HG02623 (cell line): ENCODE results near the gene ANKRD24.
"Not testable (repeated sequence)": the region's sequence is repeated elsewhere in the genome, so short reads cannot be mapped to it uniquely, and the experiment has no call there.

Experiments
- ATAC-seq: cut with Tn5 transposase; IDR thresholded peaks from one replicate; pipeline ENCODE4 v1.9.1; 2021; ENCODE audit warnings: moderate library complexity; ENCODE audit not compliant: unreplicated experiment

The ANKRD24 gene

GRCh38 chr19:4173479-4174212 is 8.8 kb upstream of the ANKRD24 start:
- no peak for ATAC-seq

- no peak for ATAC-seq
These were observed 8.1 kb upstream of the ANKRD24 start for GRCh38 chr19:4174213-4174894.

DNA sequence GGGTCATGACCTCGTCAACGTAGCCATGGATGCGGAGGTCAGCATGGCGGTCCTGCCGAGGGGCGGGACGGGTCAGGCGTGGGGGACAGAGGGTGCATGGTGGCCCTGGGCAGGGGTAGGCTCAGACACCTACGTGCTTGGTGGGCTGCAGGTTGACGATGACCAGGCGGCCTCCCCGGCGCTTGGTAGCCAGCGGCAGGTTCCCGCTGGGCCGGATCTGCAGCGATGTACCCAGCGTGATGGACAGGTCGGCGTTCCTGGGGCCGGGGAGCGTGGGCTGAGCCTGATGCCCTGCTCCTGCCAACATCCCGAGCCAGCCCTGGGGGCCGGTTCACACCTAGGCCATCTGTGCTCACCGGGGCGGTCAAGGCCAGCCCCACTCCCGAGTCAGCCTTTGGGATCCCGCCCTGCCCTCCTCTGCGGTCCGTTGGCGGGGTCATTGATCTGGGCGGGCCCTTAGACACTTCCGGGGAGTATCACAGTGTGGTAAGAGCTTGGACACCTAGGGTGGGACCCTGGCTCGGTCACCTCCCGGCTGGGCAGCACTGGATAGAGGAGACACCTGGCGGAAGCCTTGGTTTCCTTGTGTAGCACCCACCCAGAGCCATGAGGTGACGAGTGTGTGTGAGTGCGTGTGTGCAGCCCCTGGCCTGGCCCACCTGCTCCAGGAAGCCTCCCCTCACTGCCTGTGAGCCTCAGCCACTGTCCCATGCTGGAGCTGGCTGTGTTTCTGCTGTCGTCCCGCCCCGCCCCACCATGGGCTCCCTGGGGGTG is 7.4 kb upstream of the ANKRD24 start:
- no peak for ATAC-seq

DNA sequence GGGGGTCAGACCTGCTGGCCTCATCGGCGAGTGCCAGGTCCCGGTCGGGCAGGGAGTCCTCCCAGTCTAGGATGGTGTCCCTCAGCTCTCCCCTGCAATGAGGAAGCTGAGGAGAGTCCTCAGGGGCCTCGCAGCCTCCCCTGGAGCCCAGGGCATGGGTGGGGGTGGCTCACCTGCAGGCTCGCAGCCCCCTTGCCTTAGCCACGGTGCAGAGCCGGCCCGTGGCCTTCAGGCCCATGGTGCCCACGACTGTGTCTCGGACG is 6.9 kb upstream of the ANKRD24 start:
- ATAC-seq, result no peak

- no peak for ATAC-seq
These were observed 5.3 kb upstream of the ANKRD24 start for GRCh38 chr19:4177146-4177545.

GRCh38 chr19:4178990-4179389 is 3.5 kb upstream of the ANKRD24 start:
- no peak for ATAC-seq

- no peak for ATAC-seq
These were observed 1.4 kb upstream of the ANKRD24 start for GRCh38 chr19:4181053-4181508.

DNA sequence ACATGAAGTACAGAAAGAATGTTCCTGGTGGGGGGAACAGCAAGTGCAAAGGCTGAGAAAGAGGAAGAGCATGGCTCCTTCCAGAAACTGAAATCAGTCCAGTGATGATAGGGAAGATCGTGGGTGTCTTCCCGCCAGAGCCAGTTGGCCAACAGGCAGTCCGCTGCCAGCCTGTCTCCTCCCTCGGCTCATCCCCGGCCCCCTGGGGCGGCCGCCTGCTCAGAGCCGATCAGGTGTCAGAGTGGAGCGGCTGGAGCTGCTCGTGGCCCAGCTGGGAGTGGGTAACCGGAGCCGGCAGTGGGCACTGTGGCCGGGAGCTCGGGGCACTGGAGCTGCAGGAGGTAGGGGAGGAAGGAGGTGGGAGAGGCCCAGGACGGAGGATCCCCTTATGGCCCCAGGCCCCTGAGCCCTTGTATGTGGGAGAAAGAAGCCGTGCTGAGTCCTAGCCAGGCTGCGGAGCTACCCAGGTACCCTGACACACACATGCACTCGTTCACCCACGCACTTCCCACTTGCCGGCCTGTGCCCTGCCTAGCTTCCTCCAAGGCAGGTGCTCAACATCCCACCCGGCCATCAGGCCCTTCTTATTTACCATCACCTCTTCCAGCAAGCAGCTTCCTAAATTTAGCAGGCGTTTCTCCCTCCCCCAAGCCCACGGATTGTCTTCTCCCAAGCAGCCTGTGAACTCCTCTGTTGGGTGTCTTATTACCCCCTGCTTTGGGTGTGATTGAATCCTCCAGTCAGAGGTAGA is 1.7 kb downstream of the ANKRD24 start:
- no peak for ATAC-seq

DNA sequence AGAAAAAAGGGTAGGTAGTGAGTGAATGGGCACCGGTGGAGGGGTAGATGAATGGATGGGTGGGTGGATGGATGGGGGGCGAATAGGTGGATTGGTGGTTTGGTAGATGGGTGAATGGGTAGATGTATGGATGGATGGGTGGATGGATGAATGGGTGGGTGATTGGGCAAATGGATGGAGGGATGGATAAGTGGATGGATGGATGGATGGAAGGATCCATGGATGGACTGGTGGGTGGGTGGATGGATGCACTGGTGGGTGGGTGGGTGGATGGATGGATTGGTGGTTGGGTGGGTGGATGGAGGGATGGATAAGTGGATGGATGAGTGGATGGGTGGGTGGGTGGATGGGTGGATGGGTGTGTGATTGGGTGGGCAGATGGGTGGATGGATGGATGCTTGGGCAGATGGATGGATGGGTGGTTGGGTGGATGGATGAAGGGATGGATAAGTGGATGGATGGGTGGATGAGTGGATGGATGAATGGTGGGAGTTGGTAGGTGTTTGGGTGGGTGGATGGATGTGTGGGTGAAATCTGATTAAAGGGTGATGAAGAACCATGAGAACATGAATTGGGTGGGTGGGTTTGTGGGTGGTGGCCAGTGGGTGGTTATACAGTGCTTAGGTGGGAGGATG is 2.3 kb downstream of the ANKRD24 start:
- ATAC-seq, result no peak

GRCh38 chr19:4185413-4186086 is 3.1 kb downstream of the ANKRD24 start:
- ATAC-seq, result no peak

DNA sequence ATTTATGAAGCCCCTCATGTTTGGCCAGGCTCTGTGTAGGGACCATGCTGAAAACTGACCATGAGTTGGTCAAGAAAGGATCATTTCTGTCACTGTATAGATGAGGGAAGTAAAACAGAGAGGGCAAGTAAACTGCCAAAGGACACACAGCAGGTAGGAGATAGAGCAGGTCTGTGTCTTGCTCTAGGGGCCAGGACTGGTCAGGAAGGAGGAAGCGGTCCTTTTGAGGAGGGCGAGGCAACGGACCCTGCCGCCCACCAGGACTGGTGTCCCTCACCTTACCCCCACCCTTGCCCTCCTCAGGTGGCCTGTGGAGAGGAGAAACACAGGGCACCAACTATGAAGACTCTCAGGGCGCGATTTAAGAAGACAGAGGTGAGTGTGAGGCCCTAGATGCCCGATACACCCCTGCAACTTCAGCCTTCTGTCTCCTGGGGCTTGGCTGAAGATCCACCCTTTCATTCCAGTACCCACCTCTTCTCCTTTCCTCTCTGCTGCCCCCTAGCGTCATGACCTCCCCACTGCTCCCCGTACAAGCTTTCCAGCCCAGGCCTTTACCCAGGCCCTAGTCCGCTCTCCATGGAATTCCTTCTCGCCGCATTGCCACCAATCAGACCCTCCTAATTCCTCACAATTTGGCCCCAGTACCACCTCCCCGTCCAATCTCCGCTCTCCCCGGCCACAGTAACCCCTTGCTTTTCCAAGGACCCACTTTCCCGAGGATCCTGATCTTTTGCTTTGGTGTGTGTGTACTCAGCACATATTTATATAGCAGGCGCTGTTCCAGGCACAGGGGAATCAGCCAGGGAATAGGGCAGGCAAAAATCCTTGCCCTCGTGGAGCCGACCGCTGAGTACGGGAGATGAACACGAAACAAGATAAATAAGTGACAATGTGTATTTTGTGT is 3.9 kb downstream of the ANKRD24 start:
- ATAC-seq, result no peak

GRCh38 chr19:4187313-4188122 is 5.0 kb downstream of the ANKRD24 start:
- ATAC-seq, result no peak

GRCh38 chr19:4189641-4190040 is 7.2 kb downstream of the ANKRD24 start:
- ATAC-seq, result no peak

DNA sequence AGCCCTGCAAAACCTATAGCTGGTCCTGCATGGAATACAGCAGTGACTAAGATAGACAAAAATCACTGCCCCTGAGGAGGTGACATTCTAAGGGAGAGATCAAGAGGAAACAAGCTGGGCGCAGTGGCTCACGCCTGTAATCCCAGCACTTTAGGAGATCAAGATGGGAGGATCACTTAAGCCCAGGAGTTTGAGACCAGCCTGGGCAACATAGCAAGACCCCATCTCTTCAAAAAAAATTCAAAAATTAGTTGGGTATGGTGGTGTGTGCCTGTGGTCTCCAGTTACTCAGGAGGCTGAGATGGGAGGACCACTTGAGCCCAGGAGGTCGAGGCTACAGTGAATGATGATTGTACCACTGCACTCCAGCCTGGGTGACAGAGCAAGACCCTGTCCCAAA is 10.0 kb downstream of the ANKRD24 start:
- not testable (repeated sequence) for ATAC-seq

DNA sequence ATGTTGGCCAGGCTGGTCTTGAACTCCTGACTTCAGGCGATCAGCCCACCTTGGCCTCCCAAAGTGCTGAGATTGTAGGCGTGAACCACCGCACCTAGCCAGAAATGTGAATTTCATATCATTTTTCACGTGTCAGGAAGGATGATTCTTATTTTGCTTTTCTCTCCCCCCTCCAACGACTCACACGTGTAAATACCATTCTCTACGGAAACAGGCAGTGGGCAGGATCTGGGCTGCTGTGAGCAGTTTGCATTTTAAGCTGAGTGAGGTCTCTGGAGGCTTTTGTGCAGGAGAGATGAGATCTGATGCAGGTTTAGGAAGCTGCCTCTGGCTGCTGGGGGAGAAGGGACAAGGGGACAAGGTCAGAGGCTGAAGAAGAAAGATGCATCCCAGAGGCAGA is 11.9 kb downstream of the ANKRD24 start:
- ATAC-seq, result no peak

DNA sequence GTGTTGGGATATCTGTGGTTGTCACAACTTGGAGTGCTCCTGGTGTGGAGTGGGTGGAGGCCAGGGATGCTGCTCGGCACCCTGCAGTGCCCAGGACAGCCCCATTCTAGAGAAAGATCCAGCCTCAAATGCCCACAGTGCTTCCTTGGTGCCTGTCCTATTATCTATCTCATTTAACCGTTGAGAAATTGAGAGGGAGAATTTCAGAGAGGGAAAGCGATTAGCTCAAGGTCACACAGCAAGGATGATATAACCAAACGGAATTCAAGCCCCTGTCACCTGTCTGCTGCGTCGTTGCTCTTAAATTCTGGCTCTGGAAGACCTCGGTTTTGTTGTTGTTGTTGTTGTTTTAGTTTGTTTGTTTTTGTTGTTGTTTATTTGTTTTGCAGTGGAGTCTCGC is 13.5 kb downstream of the ANKRD24 start:
- no peak for ATAC-seq

DNA sequence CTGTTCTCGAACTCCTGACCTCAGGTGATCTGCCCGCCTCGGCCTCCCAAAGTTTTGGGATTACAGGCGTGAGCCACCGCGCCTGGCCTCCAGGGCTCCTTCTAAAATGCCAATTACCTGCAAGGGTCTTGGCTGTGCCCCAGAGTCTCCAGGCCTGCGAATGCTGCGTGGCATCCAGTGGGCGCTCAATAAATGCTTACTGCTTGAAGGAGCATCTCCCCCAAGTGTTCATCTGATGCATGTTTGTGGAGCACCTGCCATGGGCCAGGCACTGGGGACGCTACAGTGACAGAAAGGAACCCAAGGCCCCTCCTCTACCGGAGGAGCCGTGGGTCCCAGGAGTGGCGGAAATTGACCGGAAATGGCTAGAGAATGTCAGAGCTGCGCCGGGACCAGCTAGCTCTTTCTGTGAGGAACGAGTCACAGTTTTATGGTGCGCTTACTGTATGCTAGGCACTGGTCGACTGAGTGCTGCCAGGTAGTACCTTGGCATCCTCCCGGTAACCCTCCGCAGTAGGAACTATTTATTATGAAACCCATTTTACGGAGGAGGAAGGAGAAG is 14.2 kb downstream of the ANKRD24 start:
- no peak for ATAC-seq

DNA sequence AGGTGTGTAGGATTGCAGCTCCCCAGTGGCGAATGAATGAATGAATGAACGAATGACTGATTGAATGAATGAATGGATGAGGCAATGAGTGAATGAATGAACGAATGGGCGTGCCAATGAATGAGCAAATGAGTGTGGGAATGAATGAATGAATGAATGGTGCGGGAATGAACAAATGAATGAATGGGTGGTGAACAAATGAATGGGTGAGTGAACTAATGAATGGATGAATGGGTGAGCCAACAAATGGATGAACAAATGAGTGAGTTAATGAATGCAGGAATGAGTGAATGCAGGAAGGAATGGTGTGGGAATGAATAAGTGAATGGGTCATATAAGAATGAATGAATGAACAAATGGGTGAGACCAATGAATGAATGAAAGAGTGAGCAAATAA is 14.7 kb downstream of the ANKRD24 start:
- ATAC-seq, result no peak
